Ovary (tissue), 3 donors: ENCODE data around the gene PUSL1.

Experiments used
- CTCF ChIP-seq, 3 donors: fragments of 450-650 bp in 2 of 3; fragments of 200-600 bp in 1 of 3; IDR thresholded peaks; one replicate each; pipeline versions ENCODE4 v1.5.1 to v1.8.0; 2016 to 2022; ENCODE audit warnings: antibody characterized with exemption in 3 of 3, mild to moderate bottlenecking in 1 of 3
- EP300 ChIP-seq: sonication (generic); formaldehyde crosslinking; IDR thresholded peaks from one replicate; pipeline ENCODE4 v1.6.1; 2017; ENCODE audit warnings: antibody characterized with exemption
- POLR2A ChIP-seq: fragments of 450-650 bp; IDR thresholded peaks from one replicate; pipeline ENCODE4 v1.6.1; 2017; ENCODE audit warnings: antibody characterized with exemption, mild to moderate bottlenecking, moderate library complexity
- donor health status: DM: no; HTN: no; CAD: no.

GRCh38 chr1:1264026-1264425, 44.4 kb upstream of the PUSL1 start:
- TF ChIP-seq CTCF (IDR thresholded peaks at IDR 0.05) (no peak), POLR2A (no peak), EP300 (no peak)
